Spleen (tissue), 11 donors: ENCODE data around the gene FLOT2. TPM values are rescaled to one million over a fixed set of nuclear protein-coding genes. Genes with fewer than 3 reads are reported as not detected.

Experiments
- DNase-seq: peaks from one replicate; pipeline ENCODE4 v3.0.0-alpha.2; 2020
- H3K27ac ChIP-seq, 8 donors: fragments of 200-600 bp; sonication (generic) in 7 of 8; 1 replicate in 4 of 8; 2 replicates in 4 of 8; pipeline versions ENCODE4 v1.5.0 to v1.8.0; 2016 to 2021; ENCODE audit warnings: inconsistent platforms in 4 of 8, mild to moderate bottlenecking in 4 of 8, moderate library complexity in 1 of 8
- H3K27me3 ChIP-seq, 7 donors: fragments of 200-600 bp; sonication (generic) in 6 of 7; replicated peaks in 1 of 7; 1 replicate in 4 of 7; 2 replicates in 3 of 7; pipeline versions ENCODE4 v1.5.0 to v1.8.0; 2016 to 2021; ENCODE audit warnings: inconsistent platforms in 3 of 7, mild to moderate bottlenecking in 1 of 7
- H3K36me3 ChIP-seq, 6 donors: fragments of 200-600 bp; sonication (generic) in 5 of 6; 1 replicate in 4 of 6; 2 replicates in 2 of 6; pipeline versions ENCODE4 v1.5.0 to v1.8.0; 2016 to 2021; ENCODE audit warnings: inconsistent platforms in 2 of 6
- H3K4me1 ChIP-seq, 6 donors: fragments of 200-600 bp; sonication (generic) in 5 of 6; 1 replicate in 3 of 6; 2 replicates in 3 of 6; pipeline versions ENCODE4 v1.5.0 to v1.8.0; 2016 to 2021; ENCODE audit warnings: inconsistent platforms in 3 of 6
- H3K4me3 ChIP-seq, 8 donors: fragments of 200-600 bp; sonication (generic) in 7 of 8; 1 replicate in 4 of 8; 2 replicates in 4 of 8; pipeline versions ENCODE4 v1.5.0 to v1.8.0; 2016 to 2021; ENCODE audit warnings: inconsistent platforms in 4 of 8, mild to moderate bottlenecking in 4 of 8, moderate library complexity in 2 of 8
- H3K9me3 ChIP-seq, 8 donors: fragments of 200-600 bp; sonication (generic) in 7 of 8; 1 replicate in 4 of 8; 2 replicates in 4 of 8; pipeline versions ENCODE4 v1.5.0 to v1.8.0; 2016 to 2021; ENCODE audit warnings: inconsistent platforms in 4 of 8
- POLR2A ChIP-seq, 3 donors: fragments of 450-650 bp; IDR thresholded peaks; one replicate each; pipeline ENCODE4 v1.5.1; 2017; ENCODE audit warnings: antibody characterized with exemption in 3 of 3, mild to moderate bottlenecking in 1 of 3
- POLR2AphosphoS5 ChIP-seq, 3 donors: sonication (generic); formaldehyde crosslinking; IDR thresholded peaks; one replicate each; pipeline ENCODE4 v1.5.1; 2017; ENCODE audit warnings: antibody characterized with exemption in 3 of 3
- WGBS, 5 donors: extraction: QIAGEN DNeasy Blood & Tissue Kit in 3 of 5; methylation state at CpG; one replicate each; pipeline versions ENCODE4 v1.1.5 to v1.1.7; 2013 to 2018; 5-methylcytosine and 5-hydroxymethylcytosine counted together
- intact Hi-C: fragments of 100-400 bp; cut with DNase I; formaldehyde crosslinking; loops from one replicate; pipeline ENCODE4 v1.15.0; 2023; ENCODE audit warnings: low total_unique reads
- polyA plus RNA-seq, 3 donors: library from polyadenylated mRNA; stranded (reverse); fragments of 200-250 nt; gene quantifications; one replicate each; pipeline ENCODE4 v1.2.1, GENCODE V29; 2013
- total RNA-seq, 7 donors: library from RNA; depleted of rRNA in 3 of 7; stranded (reverse); fragments of >200 nt in 3 of 7; fragmentation: NEBNext Ultra II Directional in 4 of 7; extraction: Animal tissue kit (Norgen Biotek cat#: 25700) in 4 of 7; gene quantifications; one replicate each; pipeline versions ENCODE4 v1.1.0 to v1.2.1, GENCODE V29; 2016 to 2021
- TF ChIP-seq, protein P1 (sequence below), 11 experiments: fragments of 200-600 bp in 7 of 11; fragments of 450-650 bp in 4 of 11; sonication (generic) in 4 of 11; IDR thresholded peaks in 8 of 11; conservative IDR thresholded peaks in 3 of 11; 1 replicate in 7 of 11; 2 replicates in 4 of 11; pipeline versions ENCODE4 v1.4.0 to v1.8.0; 2016 to 2021; ENCODE audit warnings: antibody characterized with exemption in 11 of 11, inconsistent platforms in 4 of 11, mild to moderate bottlenecking in 1 of 11
- donor health status: healthy with polysubstance abuse.
- donor health status: DM: no; HTN: no; CAD: no; lungs with moderate emphysema.
- donor health status: DM: no; HTN: no; CAD: no.
- donor health status: Bipolar disorder and iron deficiency.
- donor health status: healthy.
- donor health status: DM: no; HTN: no; CAD: no.
- donor health status: DM: yes; HTN: yes; CAD: no.

The FLOT2 gene
- total and polyA plus RNA-seq, 10 donors, result 80.8 to 259 (median 184) TPM

GRCh38 chr17:28867276-28867675, 30.3 kb downstream of the FLOT2 start:
- WGBS, 5 donors, result 91 to 96% (median 95%) methylated on average over 7 of the region's 7 CpGs
- Histone ChIP-seq H3K4me3 (no peak overlapping the region), H3K27me3 (no peaks in the 10 kb centered on the region), H3K36me3 (no peaks in the 10 kb centered on the region), H3K4me1 (peaks cover 0 to 34% (median 15%) of the 10 kb centered on the region in 6 donors), H3K27ac (no peak overlapping the region), H3K9me3 (no peaks in the 10 kb centered on the region)
- DNase-seq, result no peak
- intact Hi-C loops, result no loop called here
- TF ChIP-seq POLR2A (IDR thresholded peaks at IDR 0.05), result no peak
- TF ChIP-seq POLR2AphosphoS5 (IDR thresholded peaks at IDR 0.05), result no peak

- no peak for DNase-seq
- peaks cover 0 to 24% (median 9%) of the 10 kb centered on the region in 6 donors for H3K4me1 ChIP-seq
- TF ChIP-seq, protein P1, sequence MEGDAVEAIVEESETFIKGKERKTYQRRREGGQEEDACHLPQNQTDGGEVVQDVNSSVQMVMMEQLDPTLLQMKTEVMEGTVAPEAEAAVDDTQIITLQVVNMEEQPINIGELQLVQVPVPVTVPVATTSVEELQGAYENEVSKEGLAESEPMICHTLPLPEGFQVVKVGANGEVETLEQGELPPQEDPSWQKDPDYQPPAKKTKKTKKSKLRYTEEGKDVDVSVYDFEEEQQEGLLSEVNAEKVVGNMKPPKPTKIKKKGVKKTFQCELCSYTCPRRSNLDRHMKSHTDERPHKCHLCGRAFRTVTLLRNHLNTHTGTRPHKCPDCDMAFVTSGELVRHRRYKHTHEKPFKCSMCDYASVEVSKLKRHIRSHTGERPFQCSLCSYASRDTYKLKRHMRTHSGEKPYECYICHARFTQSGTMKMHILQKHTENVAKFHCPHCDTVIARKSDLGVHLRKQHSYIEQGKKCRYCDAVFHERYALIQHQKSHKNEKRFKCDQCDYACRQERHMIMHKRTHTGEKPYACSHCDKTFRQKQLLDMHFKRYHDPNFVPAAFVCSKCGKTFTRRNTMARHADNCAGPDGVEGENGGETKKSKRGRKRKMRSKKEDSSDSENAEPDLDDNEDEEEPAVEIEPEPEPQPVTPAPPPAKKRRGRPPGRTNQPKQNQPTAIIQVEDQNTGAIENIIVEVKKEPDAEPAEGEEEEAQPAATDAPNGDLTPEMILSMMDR (IDR thresholded peaks at IDR 0.05 in 8 of 11, conservative IDR thresholded peaks at IDR 0.05 in 3 of 11), result no peak
- TF ChIP-seq POLR2AphosphoS5 (IDR thresholded peaks at IDR 0.05), result no peak
- no peak for TF ChIP-seq POLR2A (IDR thresholded peaks at IDR 0.05)
- no peaks in the 10 kb centered on the region for H3K27me3 ChIP-seq
- peaks cover 0 to 9% (median 1%) of the 10 kb centered on the region in 6 donors for H3K36me3 ChIP-seq
- H3K9me3 ChIP-seq, result no peaks in the 10 kb centered on the region
- intact Hi-C loops, result no loop called here
- 80 to 89% (median 88%) methylated on average over 13 of the region's 13 CpGs for WGBS, 5 donors
- H3K4me3 ChIP-seq, result no peak overlapping the region
- peak overlapping the region in 5 of 8 donors; percentile 22 to 43 (median 37) for H3K27ac ChIP-seq
Measured at GRCh38 chr17:28865946-28866752, 31.4 kb downstream of the FLOT2 start.

DNA sequence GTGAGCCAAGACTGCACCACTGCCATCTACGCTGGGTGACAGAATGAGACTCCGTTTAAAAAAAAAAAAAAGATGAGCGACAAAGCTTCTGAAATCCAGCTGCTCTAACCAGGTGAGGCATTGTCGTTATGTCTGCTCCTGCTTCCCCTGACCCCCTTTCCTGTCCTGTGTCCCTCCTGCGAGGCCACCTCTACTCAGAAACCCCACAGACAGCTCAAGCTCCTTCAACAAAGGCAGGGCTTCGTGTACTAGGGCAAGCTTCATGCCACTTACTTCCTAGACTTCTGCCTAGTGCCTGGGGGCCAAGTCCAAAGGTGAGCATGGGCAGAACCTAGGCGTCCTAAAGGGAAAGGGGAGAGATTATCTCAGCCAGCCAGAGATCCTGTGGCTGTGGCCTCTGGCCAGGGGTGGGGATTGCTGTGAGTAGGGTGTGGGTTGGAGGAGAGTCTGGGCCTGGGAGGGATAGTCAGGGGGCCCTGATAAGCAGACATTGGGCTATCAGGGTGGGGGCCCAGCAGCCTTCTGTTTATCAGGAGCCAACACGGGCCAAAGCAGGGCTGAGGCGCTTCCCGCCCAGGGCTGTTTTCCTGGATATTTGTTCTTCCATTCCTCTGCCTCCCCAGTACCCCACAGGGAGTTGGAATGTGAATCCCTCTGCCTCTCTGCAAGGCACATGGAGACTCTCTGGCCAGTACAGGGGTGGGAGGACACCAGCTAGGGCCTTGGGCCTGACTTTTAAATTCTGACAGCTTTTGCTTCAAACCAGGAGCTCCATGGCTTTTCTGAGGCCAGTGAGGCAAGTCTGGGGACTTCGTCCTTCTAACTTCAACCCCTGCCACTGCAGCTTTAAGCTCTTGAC, 32.3 kb downstream of the FLOT2 start:
- Histone ChIP-seq H3K9me3 (no peaks in the 10 kb centered on the region), H3K27me3 (no peaks in the 10 kb centered on the region), H3K4me1 (peaks cover 0 to 15% (median 4%) of the 10 kb centered on the region in 6 donors), H3K27ac (peak overlapping the region in 5 of 8 donors; percentile 22 to 43 (median 37)), H3K36me3 (peaks cover 0 to 19% (median 10%) of the 10 kb centered on the region in 6 donors), H3K4me3 (no peak overlapping the region)
- DNase-seq, result no peak
- intact Hi-C loops, result no loop called here
- TF ChIP-seq POLR2AphosphoS5 (IDR thresholded peaks at IDR 0.05) (no peak), POLR2A (IDR thresholded peaks at IDR 0.05) (no peak)
- 78 to 85% (median 82%) methylated on average over 11 of the region's 11 CpGs for WGBS, 5 donors

DNA sequence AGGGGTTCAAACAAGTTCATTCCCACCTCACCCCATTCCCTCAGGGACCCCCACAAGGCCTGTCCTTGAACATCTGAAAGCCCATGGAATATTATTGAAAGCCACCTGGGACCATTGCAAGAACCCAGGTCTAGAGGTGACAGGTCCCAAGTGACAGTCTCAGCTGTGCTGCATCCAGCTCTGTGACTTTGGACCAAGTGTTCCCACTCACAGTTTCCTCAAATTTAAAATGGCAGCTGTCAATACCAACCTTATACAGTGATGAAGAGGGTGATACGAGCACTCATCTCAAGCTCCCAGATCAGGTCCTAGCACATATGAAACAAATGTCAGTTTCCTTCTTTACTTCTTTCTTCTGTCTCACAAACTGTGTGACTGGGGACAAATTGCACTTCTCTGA, 33.6 kb downstream of the FLOT2 start:
- Histone ChIP-seq H3K9me3 (no peaks in the 10 kb centered on the region), H3K4me3 (no peak overlapping the region), H3K4me1 (peaks cover 0 to 15% (median 4%) of the 10 kb centered on the region in 6 donors), H3K27ac (no peak overlapping the region), H3K27me3 (no peaks in the 10 kb centered on the region), H3K36me3 (peaks cover 0 to 31% (median 23%) of the 10 kb centered on the region in 6 donors)
- intact Hi-C loops, result no loop called here
- WGBS, 5 donors, result 88 to 100% (median 96%) methylated on average over 1 of the region's 1 CpG
- no peak for TF ChIP-seq POLR2AphosphoS5 (IDR thresholded peaks at IDR 0.05)
- TF ChIP-seq, protein P1 (IDR thresholded peaks at IDR 0.05 in 8 of 11, conservative IDR thresholded peaks at IDR 0.05 in 3 of 11), result no peak
- no peak for TF ChIP-seq POLR2A (IDR thresholded peaks at IDR 0.05)
- no peak for DNase-seq
